A673 (cell line): ENCODE data around the gene GLB1L2.

Source experiments
- EZH2 ChIP-seq: fragments of 200-600 bp; sonication (generic); IDR thresholded peaks from 2 replicates; pipeline ENCODE4 v1.6.1; 2017; ENCODE audit warnings: borderline replicate concordance, low read depth, mild to moderate bottlenecking, mixed read lengths, antibody characterized with exemption, low read length; ENCODE audit not compliant: poor library complexity, severe bottlenecking
- TF ChIP-seq, protein P1 (sequence below): fragments of 300-800, 200-600 bp; sonication (generic); conservative IDR thresholded peaks from 2 replicates; pipeline ENCODE4 v1.5.1; 2017; ENCODE audit warnings: low read depth, mild to moderate bottlenecking, antibody characterized with exemption, low read length, moderate library complexity, mixed read lengths

DNA sequence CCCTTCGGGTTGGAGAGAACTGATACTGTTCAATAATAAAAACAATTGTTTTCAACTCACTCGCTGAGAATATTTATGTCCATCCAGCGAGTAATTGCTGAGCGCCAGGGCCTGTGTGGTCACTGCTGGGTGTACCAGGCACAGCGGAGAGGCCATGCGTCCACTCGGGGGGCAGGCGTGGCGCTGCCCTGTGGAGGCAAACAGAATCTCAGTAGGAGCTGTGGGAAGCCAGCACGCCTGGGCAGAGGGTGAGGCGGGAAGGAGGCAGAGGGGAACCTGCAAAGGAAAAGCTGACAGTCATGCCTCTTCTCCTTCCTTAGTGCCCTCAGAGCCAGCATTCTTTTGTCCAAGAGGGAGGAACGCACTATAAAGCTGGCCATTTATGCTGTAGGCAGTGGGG is 44.2 kb upstream of the GLB1L2 start:
- TF ChIP-seq, protein P1, sequence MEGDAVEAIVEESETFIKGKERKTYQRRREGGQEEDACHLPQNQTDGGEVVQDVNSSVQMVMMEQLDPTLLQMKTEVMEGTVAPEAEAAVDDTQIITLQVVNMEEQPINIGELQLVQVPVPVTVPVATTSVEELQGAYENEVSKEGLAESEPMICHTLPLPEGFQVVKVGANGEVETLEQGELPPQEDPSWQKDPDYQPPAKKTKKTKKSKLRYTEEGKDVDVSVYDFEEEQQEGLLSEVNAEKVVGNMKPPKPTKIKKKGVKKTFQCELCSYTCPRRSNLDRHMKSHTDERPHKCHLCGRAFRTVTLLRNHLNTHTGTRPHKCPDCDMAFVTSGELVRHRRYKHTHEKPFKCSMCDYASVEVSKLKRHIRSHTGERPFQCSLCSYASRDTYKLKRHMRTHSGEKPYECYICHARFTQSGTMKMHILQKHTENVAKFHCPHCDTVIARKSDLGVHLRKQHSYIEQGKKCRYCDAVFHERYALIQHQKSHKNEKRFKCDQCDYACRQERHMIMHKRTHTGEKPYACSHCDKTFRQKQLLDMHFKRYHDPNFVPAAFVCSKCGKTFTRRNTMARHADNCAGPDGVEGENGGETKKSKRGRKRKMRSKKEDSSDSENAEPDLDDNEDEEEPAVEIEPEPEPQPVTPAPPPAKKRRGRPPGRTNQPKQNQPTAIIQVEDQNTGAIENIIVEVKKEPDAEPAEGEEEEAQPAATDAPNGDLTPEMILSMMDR: no peak
- no peak for TF ChIP-seq EZH2
